Heart right ventricle (tissue), 16 donors: ENCODE data around the gene CEBPZ. TPM values are rescaled to one million over a fixed set of nuclear protein-coding genes. Genes with fewer than 3 reads are reported as not detected.
A peak's percentile ranks its signal among the peaks of the same experiment; 100 is the strongest.

Source experiments
- ATAC-seq, 8 donors: fragments of 200-7000 bp; cut with Tn5 transposase; one replicate each; pipeline ENCODE4 v1.9.1; 2020; ENCODE audit warnings: mild to moderate bottlenecking in 8 of 8, moderate library complexity in 8 of 8, moderate number of reproducible peaks in 1 of 8
- DNase-seq, 2 donors: peaks; one replicate each; pipeline ENCODE4 v3.0.0-alpha.2; 2020
- H3K27ac ChIP-seq, 10 donors: fragments of 200-600 bp; sonication (generic) in 2 of 10; one replicate each; pipeline versions ENCODE4 v1.5.0 to v1.8.0; 2020 to 2022; ENCODE audit warnings: mild to moderate bottlenecking in 3 of 10
- H3K27me3 ChIP-seq, 7 donors: fragments of 200-600 bp; one replicate each; pipeline ENCODE4 v1.8.0; 2021 to 2022; ENCODE audit warnings: mild to moderate bottlenecking in 2 of 7
- H3K36me3 ChIP-seq, 9 donors: fragments of 200-600 bp; sonication (generic) in 1 of 9; one replicate each; pipeline versions ENCODE4 v1.5.0 to v1.8.0; 2020 to 2022; ENCODE audit warnings: mild to moderate bottlenecking in 2 of 9
- H3K4me1 ChIP-seq, 9 donors: fragments of 200-600 bp; sonication (generic) in 1 of 9; one replicate each; pipeline versions ENCODE4 v1.5.0 to v1.8.0; 2020 to 2022; ENCODE audit warnings: mild to moderate bottlenecking in 4 of 9
- H3K4me3 ChIP-seq, 10 donors: fragments of 200-600 bp; sonication (generic) in 2 of 10; one replicate each; pipeline versions ENCODE4 v1.5.0 to v1.8.0; 2020 to 2022; ENCODE audit warnings: mild to moderate bottlenecking in 7 of 10, moderate library complexity in 2 of 10
- H3K9me3 ChIP-seq, 11 donors: fragments of 200-600 bp in 10 of 11; sonication (generic) in 2 of 11; one replicate each; pipeline versions ENCODE4 v1.5.0 to v1.8.0; 2013 to 2022; ENCODE audit warnings: mild to moderate bottlenecking in 2 of 11, control low read depth in 1 of 11, moderate library complexity in 1 of 11
- CTCF ChIP-seq, 9 donors: fragments of 200-600 bp; sonication (generic) in 2 of 9; IDR thresholded peaks; one replicate each; pipeline versions ENCODE4 v1.5.0 to v1.8.0; 2021 to 2022; ENCODE audit warnings: antibody characterized with exemption in 9 of 9, mild to moderate bottlenecking in 5 of 9, moderate library complexity in 1 of 9
- WGBS, 2 donors: extraction: QIAGEN DNeasy Blood & Tissue Kit; methylation state at CpG; one replicate each; pipeline ENCODE4 v1.1.7; 2013; ENCODE audit warnings: inconsistent platforms in 1 of 2; 5-methylcytosine and 5-hydroxymethylcytosine counted together
- intact Hi-C, 10 donors: fragments of 100-400 bp; cut with DNase I; formaldehyde crosslinking; loops; one replicate each; pipeline versions ENCODE4 v1.11.1 to v1.14.2; 2022
- polyA plus RNA-seq, 2 donors: library from polyadenylated mRNA; stranded (reverse); fragments of 200-250 nt; gene quantifications; one replicate each; pipeline ENCODE4 v1.2.3, GENCODE V29; 2013
- total RNA-seq, 10 donors: library from RNA; stranded (reverse); fragmentation: NEBNext Ultra II Directional in 3 of 10; extraction: Animal tissue kit (Norgen Biotek cat#: 25700) in 3 of 10; gene quantifications; one replicate each; pipeline versions ENCODE4 v1.2.1 to v1.2.4, GENCODE V29; 2021 to 2023
- donor health status: Arrhythmogenic right ventricular cardiomyopathy.
- donor health status: ischemic (EF 13 %, LVEDD 7.1; RV severe dilation, severe dysfunction).
- donor health status: healthy with polysubstance abuse.
- donor health status: DM: no; HTN: yes; CAD: no.
- donor health status: DM: no; HTN: no; CAD: no.
- donor health status: ischemic (EF 25% LVEDD 6.9; RV normal size, moderate dysfunction).
- donor health status: ischemic (EF 25% LVEDD 5.7; RV mildly dilated, moderate dysfunction).
- donor health status: healthy.
- donor health status: DM: yes; HTN: yes; CAD: no.
- donor health status: Ischemic cardiomyopathy.
- donor health status: ischemic (EF 35%, LVEDD 5.7; RV mildly dilated, moderate dysfunction).
- donor health status: nonischemic (EF 11% LVEDD 7.7; RV severe dilation, severe dysfunction).
- donor health status: DM: yes; HTN: yes; CAD: no.
- donor health status: PGD.
- donor health status: ischemic (EF 29% LVEDD 5.4; RV normal size, mild dysfunction).
- donor health status: nonischemic (EF 23%, LVEDD 6.1; RV moderate dilation, normal function).

Gene CEBPZ
- total and polyA plus RNA-seq, 12 donors: 22.4 to 42.9 (median 28.2) TPM

- no peaks in the 10 kb centered on the region for H3K9me3 ChIP-seq
- 73 to 85% methylated on average over 1 of the region's 1 CpG for WGBS, 2 donors
- no peak overlapping the region for H3K4me3 ChIP-seq
- no peak overlapping the region for H3K27ac ChIP-seq
- no peaks in the 10 kb centered on the region for H3K36me3 ChIP-seq
- TF ChIP-seq CTCF (IDR thresholded peaks at IDR 0.05): no peak
- H3K27me3 ChIP-seq: peaks cover 0 to 7% (median 0%) of the 10 kb centered on the region in 7 donors
- intact Hi-C loops: loop anchor here in 1 of 10 donors (10.0 kb wide), 1 partner anchor 711 kb away; no protein-coding TSS in a partner anchor
- ATAC-seq: no peak
- no peaks in the 10 kb centered on the region for H3K4me1 ChIP-seq
- no peak for DNase-seq
Observed at GRCh38 chr2:37173741-37174140, 57.7 kb downstream of the CEBPZ start.

DNA sequence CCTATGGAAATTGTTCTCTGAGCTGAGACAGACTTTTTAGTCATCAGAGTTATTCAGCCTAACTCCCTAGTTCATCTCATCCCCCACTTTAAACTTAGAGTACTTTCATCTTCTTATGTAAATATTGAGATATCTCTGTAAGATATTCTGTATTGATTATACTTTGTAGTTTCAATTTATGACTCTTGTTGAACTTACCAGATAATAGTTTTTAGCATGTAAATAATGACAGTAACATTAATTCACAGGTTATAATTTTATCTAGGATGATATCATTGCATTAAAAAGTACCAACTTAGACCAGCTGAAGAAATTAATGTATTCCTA lies 59.8 kb downstream of the CEBPZ start:
- intact Hi-C loops: loop anchor here in 1 of 10 donors (10.0 kb wide), 1 partner anchor 713 kb away; no protein-coding TSS in a partner anchor
- no peak for TF ChIP-seq CTCF (IDR thresholded peaks at IDR 0.05)
- no peak for ATAC-seq

GRCh38 chr2:37168217-37168981 lies 63.0 kb downstream of the CEBPZ start:
- H3K4me1 ChIP-seq: peaks cover 0 to 4% (median 0%) of the 10 kb centered on the region in 9 donors
- intact Hi-C loops: loop anchor here in 1 of 10 donors (5.0 kb wide), 1 partner anchor 719 kb away; no protein-coding TSS in a partner anchor
- TF ChIP-seq CTCF (IDR thresholded peaks at IDR 0.05): peak; percentile 42 to 81 (median 72)
- peak in 3 of 8 donors; percentile 57 to 62 (median 61) for ATAC-seq
- no peaks in the 10 kb centered on the region for H3K27me3 ChIP-seq
- no peaks in the 10 kb centered on the region for H3K36me3 ChIP-seq
- 54 to 57% methylated on average over 17 of the region's 17 CpGs for WGBS, 2 donors
- H3K27ac ChIP-seq: no peak overlapping the region
- DNase-seq: no peak
- peaks cover 0 to 22% (median 0%) of the 10 kb centered on the region in 11 donors for H3K9me3 ChIP-seq
- no peak overlapping the region for H3K4me3 ChIP-seq

More for the DNA sequence above, 59.8 kb downstream of the CEBPZ start:
- no peaks in the 10 kb centered on the region for H3K36me3 ChIP-seq
- no peak for DNase-seq
- H3K4me1 ChIP-seq: peaks cover 0 to 4% (median 0%) of the 10 kb centered on the region in 9 donors
- no peak overlapping the region for H3K4me3 ChIP-seq
- peaks cover 0 to 5% (median 0%) of the 10 kb centered on the region in 7 donors for H3K27me3 ChIP-seq
- H3K9me3 ChIP-seq: no peaks in the 10 kb centered on the region
- H3K27ac ChIP-seq: no peak overlapping the region

DNA sequence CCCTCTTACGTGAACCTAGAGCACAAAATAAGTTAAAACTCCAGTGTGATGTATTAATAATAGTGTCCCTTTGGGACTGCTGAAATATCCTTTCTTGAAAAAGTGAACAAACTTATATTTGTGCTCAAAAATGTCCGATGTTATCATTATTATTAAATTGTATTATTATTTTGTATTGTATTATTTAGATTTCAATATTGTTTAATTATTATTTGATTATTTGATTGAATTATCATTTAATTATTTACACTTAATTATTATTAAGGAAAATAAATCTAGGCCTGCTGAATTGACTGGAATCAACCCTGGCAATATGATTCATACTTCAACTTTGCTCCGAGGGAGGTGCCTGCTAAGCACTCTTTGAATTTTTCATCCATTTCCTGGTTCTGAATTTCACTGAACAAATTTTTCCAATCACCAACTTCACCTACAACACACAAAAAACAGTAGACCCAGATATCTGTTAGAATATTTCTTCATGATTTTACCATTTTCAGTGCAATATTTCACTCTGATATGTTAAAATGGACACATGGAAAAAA lies 63.7 kb downstream of the CEBPZ start:
- no peak for TF ChIP-seq CTCF (IDR thresholded peaks at IDR 0.05)
- no peak overlapping the region for H3K27ac ChIP-seq
- intact Hi-C loops: loop anchor here in 1 of 10 donors (5.0 kb wide), 1 partner anchor 720 kb away; no protein-coding TSS in a partner anchor
- no peaks in the 10 kb centered on the region for H3K36me3 ChIP-seq
- H3K4me3 ChIP-seq: no peak overlapping the region
- WGBS, 2 donors: 95 to 97% methylated on average over 3 of the region's 3 CpGs
- H3K4me1 ChIP-seq: peaks cover 0 to 4% (median 0%) of the 10 kb centered on the region in 9 donors
- DNase-seq (no peak), ATAC-seq (no peak)
- H3K9me3 ChIP-seq: peaks cover 0 to 24% (median 0%) of the 10 kb centered on the region in 11 donors
- no peaks in the 10 kb centered on the region for H3K27me3 ChIP-seq
